ENCODE data around the gene COPRS. TPM values are rescaled to one million over a fixed set of nuclear protein-coding genes. Genes with fewer than 3 reads are reported as not detected.

Gene COPRS
- total RNA-seq, 3 donors from 2014 or later = 63.4 to 98.0 (median 70.8) TPM

DNA sequence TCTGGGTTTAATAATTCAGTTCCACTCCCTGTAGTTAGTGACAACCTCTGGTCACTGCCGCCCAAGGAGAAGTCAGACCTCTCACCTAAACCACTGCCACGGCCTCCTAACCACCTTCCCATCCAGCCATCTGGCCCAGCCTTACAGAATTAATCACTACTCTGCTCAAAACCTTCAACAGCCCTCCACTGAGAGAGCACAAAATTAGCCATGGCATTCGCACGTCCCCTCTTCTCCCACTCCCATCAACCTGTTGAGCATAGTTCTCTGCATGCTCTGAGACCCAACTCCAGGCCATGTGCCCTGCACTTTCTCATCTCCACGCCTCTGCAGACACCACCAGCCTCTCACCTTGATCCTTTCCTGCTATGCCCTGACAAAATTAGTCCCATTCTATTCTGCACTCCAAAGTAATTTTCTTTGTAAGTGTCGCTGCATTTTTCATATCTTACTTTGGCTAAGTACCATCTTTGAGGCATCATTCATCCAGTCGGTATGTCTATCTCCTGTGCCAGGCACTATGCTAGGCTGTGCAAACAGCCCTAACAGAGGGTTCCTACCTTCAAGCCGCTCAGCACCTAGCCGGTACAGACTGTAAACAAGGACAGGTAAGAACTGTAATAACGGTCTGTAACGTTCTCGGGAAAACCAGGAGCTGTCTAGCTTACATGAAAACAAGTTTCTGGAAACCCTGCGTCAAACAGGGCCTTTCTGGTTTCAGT lies 963 bp downstream of the COPRS start:
- peaks cover 3 to 6% of the 10 kb centered on the region in 2 donors for H3K4me1 ChIP-seq

DNA sequence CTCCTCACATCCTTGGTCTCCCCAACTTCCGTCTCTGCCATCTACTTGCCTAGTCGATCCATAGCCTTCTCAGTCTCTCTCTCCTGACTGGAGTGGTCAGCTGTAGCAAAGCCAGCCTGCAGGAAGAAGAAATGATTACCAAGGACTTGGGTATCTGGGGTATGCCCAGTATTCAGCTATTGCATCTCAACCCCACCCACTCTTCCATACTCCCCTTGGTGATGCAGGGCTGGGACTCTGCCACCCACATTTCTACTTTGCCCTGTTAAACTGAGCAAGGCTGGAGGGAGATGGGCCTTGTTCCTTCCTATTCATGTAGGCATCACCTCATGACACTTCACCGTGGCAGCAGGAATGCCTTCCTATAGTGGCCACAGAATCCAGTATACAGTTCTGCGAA lies 2.3 kb downstream of the COPRS start:
- intact Hi-C loops (cut with DNase I; ENCODE audit: low total_unique reads) = loop anchor here (5.0 kb wide), 1 partner anchor 294 kb away; no protein-coding TSS in a partner anchor
- no peak overlapping the region for H3K4me3 ChIP-seq
- peaks cover 5% of the 10 kb centered on the region for H3K36me3 ChIP-seq
- H3K27ac ChIP-seq = no peak overlapping the region
- no peaks in the 10 kb centered on the region for H3K27me3 ChIP-seq
- TF ChIP-seq POLR2AphosphoS5 (IDR thresholded peaks at IDR 0.05) (no peak), POLR2A (IDR thresholded peaks at IDR 0.05) (no peak)
- TF ChIP-seq, protein P1, sequence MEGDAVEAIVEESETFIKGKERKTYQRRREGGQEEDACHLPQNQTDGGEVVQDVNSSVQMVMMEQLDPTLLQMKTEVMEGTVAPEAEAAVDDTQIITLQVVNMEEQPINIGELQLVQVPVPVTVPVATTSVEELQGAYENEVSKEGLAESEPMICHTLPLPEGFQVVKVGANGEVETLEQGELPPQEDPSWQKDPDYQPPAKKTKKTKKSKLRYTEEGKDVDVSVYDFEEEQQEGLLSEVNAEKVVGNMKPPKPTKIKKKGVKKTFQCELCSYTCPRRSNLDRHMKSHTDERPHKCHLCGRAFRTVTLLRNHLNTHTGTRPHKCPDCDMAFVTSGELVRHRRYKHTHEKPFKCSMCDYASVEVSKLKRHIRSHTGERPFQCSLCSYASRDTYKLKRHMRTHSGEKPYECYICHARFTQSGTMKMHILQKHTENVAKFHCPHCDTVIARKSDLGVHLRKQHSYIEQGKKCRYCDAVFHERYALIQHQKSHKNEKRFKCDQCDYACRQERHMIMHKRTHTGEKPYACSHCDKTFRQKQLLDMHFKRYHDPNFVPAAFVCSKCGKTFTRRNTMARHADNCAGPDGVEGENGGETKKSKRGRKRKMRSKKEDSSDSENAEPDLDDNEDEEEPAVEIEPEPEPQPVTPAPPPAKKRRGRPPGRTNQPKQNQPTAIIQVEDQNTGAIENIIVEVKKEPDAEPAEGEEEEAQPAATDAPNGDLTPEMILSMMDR (IDR thresholded peaks at IDR 0.05) = no peak
- peaks cover 3 to 6% of the 10 kb centered on the region in 2 donors for H3K4me1 ChIP-seq
- H3K9me3 ChIP-seq = no peaks in the 10 kb centered on the region
- DNase-seq (ENCODE audit: low spot score in 2 of 2) = no peak

More for the DNA sequence above, 963 bp downstream of the COPRS start:
- Histone ChIP-seq H3K4me3 (peak overlapping the region; percentile 49 to 97 (median 78)), H3K27me3 (no peaks in the 10 kb centered on the region), H3K9me3 (no peaks in the 10 kb centered on the region), H3K36me3 (no peaks in the 10 kb centered on the region), H3K27ac (peak overlapping the region; percentile 91 to 99)
- no peak for DNase-seq (ENCODE audit: low spot score in 2 of 2)
- TF ChIP-seq POLR2A (IDR thresholded peaks at IDR 0.05) = no peak
- no peak for TF ChIP-seq POLR2AphosphoS5 (IDR thresholded peaks at IDR 0.05)
- TF ChIP-seq, protein P1 (IDR thresholded peaks at IDR 0.05) = no peak
- intact Hi-C loops (cut with DNase I; ENCODE audit: low total_unique reads) = loop anchor here (5.0 kb wide), 1 partner anchor 296 kb away; no protein-coding TSS in a partner anchor

GRCh38 chr17:31854672-31855071 lies 4.4 kb downstream of the COPRS start:
- no peak for DNase-seq (ENCODE audit: low spot score in 2 of 2)
- intact Hi-C loops (cut with DNase I; ENCODE audit: low total_unique reads) = loop anchor here (5.0 kb wide), 1 partner anchor 292 kb away; no protein-coding TSS in a partner anchor
- Histone ChIP-seq H3K27ac (no peak overlapping the region), H3K4me1 (peaks cover 3 to 6% of the 10 kb centered on the region in 2 donors), H3K9me3 (no peaks in the 10 kb centered on the region), H3K36me3 (peaks cover 6% of the 10 kb centered on the region), H3K4me3 (no peak overlapping the region), H3K27me3 (no peaks in the 10 kb centered on the region)
- TF ChIP-seq POLR2AphosphoS5 (IDR thresholded peaks at IDR 0.05) (no peak), POLR2A (IDR thresholded peaks at IDR 0.05) (no peak)
- TF ChIP-seq, protein P1 (IDR thresholded peaks at IDR 0.05) = no peak

DNA sequence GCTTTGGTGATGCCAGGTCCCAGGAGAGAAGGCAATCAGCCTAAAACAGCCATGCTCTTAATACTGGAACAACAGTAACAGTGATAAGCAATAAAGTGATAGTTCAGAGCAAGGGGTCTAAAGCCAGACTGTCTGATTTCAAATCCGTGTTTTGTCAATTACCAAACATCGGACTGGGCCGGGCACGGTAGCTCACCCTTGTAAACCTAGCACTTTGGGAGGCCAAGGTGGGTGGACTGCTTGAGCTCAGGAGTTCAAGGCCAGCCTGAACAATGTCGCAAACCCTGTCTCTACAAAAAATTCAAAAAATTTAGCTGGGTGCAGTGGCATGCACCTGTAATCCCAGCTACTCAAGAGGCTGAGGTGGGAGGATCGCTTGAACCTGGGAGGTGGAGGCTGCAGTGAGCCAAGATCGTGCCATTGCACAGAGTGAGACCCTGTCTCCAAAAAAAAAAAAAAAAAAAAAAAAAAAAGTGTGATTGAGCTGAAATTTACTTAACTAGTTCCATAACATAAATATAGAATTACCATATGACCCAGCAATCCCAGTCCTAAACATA lies 5.1 kb downstream of the COPRS start:
- DNase-seq (ENCODE audit: low spot score in 2 of 2) = no peak
- H3K27ac ChIP-seq = no peak overlapping the region
- no peaks in the 10 kb centered on the region for H3K9me3 ChIP-seq
- intact Hi-C loops (cut with DNase I; ENCODE audit: low total_unique reads) = no loop called here
- H3K4me3 ChIP-seq = no peak overlapping the region
- H3K27me3 ChIP-seq = no peaks in the 10 kb centered on the region
- TF ChIP-seq POLR2A (IDR thresholded peaks at IDR 0.05) (no peak), POLR2AphosphoS5 (IDR thresholded peaks at IDR 0.05) (no peak)
- TF ChIP-seq, protein P1 (IDR thresholded peaks at IDR 0.05) = no peak
- peaks cover 6% of the 10 kb centered on the region for H3K36me3 ChIP-seq
- H3K4me1 ChIP-seq = peaks cover 3 to 6% of the 10 kb centered on the region in 2 donors

- H3K27ac ChIP-seq = no peak overlapping the region
- no peak for DNase-seq (ENCODE audit: low spot score in 2 of 2)
Observed at GRCh38 chr17:31845291-31845690, 13.8 kb downstream of the COPRS start.

More at GRCh38 chr17:31845291-31845690, 13.8 kb downstream of the COPRS start:
- intact Hi-C loops (cut with DNase I; ENCODE audit: low total_unique reads) = loop anchor here (10.0 kb wide), 1 partner anchor 410 kb away; no protein-coding TSS in a partner anchor
- H3K27me3 ChIP-seq = no peaks in the 10 kb centered on the region
- no peak for TF ChIP-seq POLR2A (IDR thresholded peaks at IDR 0.05)
- TF ChIP-seq, protein P1 (IDR thresholded peaks at IDR 0.05) = no peak
- TF ChIP-seq POLR2AphosphoS5 (IDR thresholded peaks at IDR 0.05) = no peak
- H3K9me3 ChIP-seq = no peaks in the 10 kb centered on the region
- no peak overlapping the region for H3K4me3 ChIP-seq
- no peaks in the 10 kb centered on the region for H3K36me3 ChIP-seq
- no peaks in the 10 kb centered on the region for H3K4me1 ChIP-seq
